Measurements from ENCODE around the gene TSPAN33.
"Not testable (repeated sequence)": the region's sequence is repeated elsewhere in the genome, so short reads cannot be mapped to it uniquely, and the experiment has no call there.

The TSPAN33 gene

GRCh38 chr7:129170441-129171021 is 26.0 kb downstream of the TSPAN33 start:
- H3K27ac ChIP-seq (replicated peaks; ENCODE audit: low read length): no peak overlapping the region
- H2BK5ac ChIP-seq (ENCODE audit: low read length): no peak overlapping the region
- no peak overlapping the region for H2AK5ac ChIP-seq (ENCODE audit: low read depth, low read length)
- H3K4me2 ChIP-seq (ENCODE audit: insufficient read depth, low read length, poor library complexity, severe bottlenecking): no peak overlapping the region
- peaks cover 0 to 2% of the 10 kb centered on the region in 2 donors for H3K36me3 ChIP-seq (replicated peaks in 1 of 2; ENCODE audit: control insufficient read depth in 2 of 2, insufficient read depth in 2 of 2, low read length in 2 of 2)
- peaks cover 0 to 10% of the 10 kb centered on the region in 2 donors for H3K4me1 ChIP-seq (ENCODE audit: control insufficient read depth in 2 of 2, insufficient read depth in 1 of 2, low read depth in 1 of 2, low read length in 2 of 2)
- no peak overlapping the region for H4K8ac ChIP-seq (ENCODE audit: low read depth, low read length)
- H2AFZ ChIP-seq (ENCODE audit: low read length): no peak overlapping the region
- no peak overlapping the region for H3K4me3 ChIP-seq (ENCODE audit: low read length in 2 of 2)
- H2BK15ac ChIP-seq (ENCODE audit: low read length): no peak overlapping the region
- no peaks in the 10 kb centered on the region for H3K79me1 ChIP-seq (ENCODE audit: low read depth, low read length)
- no peaks in the 10 kb centered on the region for H3K27me3 ChIP-seq (ENCODE audit: control insufficient read depth in 3 of 3, insufficient read depth in 3 of 3, low read depth in 1 of 3, low read length in 3 of 3)
- H3K9ac ChIP-seq (ENCODE audit: low read depth, low read length, poor library complexity): no peak overlapping the region
- no peak overlapping the region for H3K18ac ChIP-seq (ENCODE audit: low read length)
- WGBS, 2 donors (ENCODE audit: extremely low coverage in 2 of 2, insufficient read length in 2 of 2, insufficient replicate concordance in 1 of 2): no CpG with 5 or more reads among the region's 11 CpGs
- no peak overlapping the region for H3K4ac ChIP-seq (ENCODE audit: low read length)
- H3K14ac ChIP-seq (ENCODE audit: low read length): no peak overlapping the region
- H3K23ac ChIP-seq (ENCODE audit: low read depth, low read length, poor library complexity): no peak overlapping the region
- no peak overlapping the region for H4K91ac ChIP-seq (ENCODE audit: low read depth, low read length, poor library complexity)
- no peak overlapping the region for H2BK120ac ChIP-seq (ENCODE audit: low read depth, low read length)
- no peak for DNase-seq (ENCODE audit: low spot score)
- H2BK12ac ChIP-seq (ENCODE audit: low read length): no peak overlapping the region
- H3K9me3 ChIP-seq (replicated peaks in 1 of 2; ENCODE audit: control insufficient read depth in 2 of 2, insufficient read depth in 1 of 2, low read depth in 1 of 2, low read length in 2 of 2): peaks cover 0 to 3% of the 10 kb centered on the region in 2 donors

- not testable (repeated sequence) for H2AK5ac ChIP-seq (ENCODE audit: low read depth, low read length); H2BK120ac ChIP-seq (ENCODE audit: low read depth, low read length); DNase-seq (ENCODE audit: low spot score); H3K27ac ChIP-seq (replicated peaks; ENCODE audit: low read length); H4K91ac ChIP-seq (ENCODE audit: low read depth, low read length, poor library complexity); H3K27me3 ChIP-seq (ENCODE audit: control insufficient read depth in 3 of 3, insufficient read depth in 3 of 3, low read depth in 1 of 3, low read length in 3 of 3); H3K4ac ChIP-seq (ENCODE audit: low read length); H2BK12ac ChIP-seq (ENCODE audit: low read length); H2AFZ ChIP-seq (ENCODE audit: low read length); H3K18ac ChIP-seq (ENCODE audit: low read length); H3K4me2 ChIP-seq (ENCODE audit: insufficient read depth, low read length, poor library complexity, severe bottlenecking); H3K9ac ChIP-seq (ENCODE audit: low read depth, low read length, poor library complexity); H4K8ac ChIP-seq (ENCODE audit: low read depth, low read length); H3K23ac ChIP-seq (ENCODE audit: low read depth, low read length, poor library complexity); H3K4me3 ChIP-seq (ENCODE audit: low read length in 2 of 2); H3K14ac ChIP-seq (ENCODE audit: low read length); H2BK15ac ChIP-seq (ENCODE audit: low read length); H3K4me1 ChIP-seq (ENCODE audit: control insufficient read depth in 2 of 2, insufficient read depth in 1 of 2, low read depth in 1 of 2, low read length in 2 of 2); H2BK5ac ChIP-seq (ENCODE audit: low read length); H3K36me3 ChIP-seq (replicated peaks in 1 of 2; ENCODE audit: control insufficient read depth in 2 of 2, insufficient read depth in 2 of 2, low read length in 2 of 2); H3K9me3 ChIP-seq (replicated peaks in 1 of 2; ENCODE audit: control insufficient read depth in 2 of 2, insufficient read depth in 1 of 2, low read depth in 1 of 2, low read length in 2 of 2); H3K79me1 ChIP-seq (ENCODE audit: low read depth, low read length)
- no CpG with 5 or more reads among the region's 7 CpGs for WGBS, 2 donors (ENCODE audit: extremely low coverage in 2 of 2, insufficient read length in 2 of 2, insufficient replicate concordance in 1 of 2)
Observed at GRCh38 chr7:129173861-129174260, 29.4 kb downstream of the TSPAN33 start.

GRCh38 chr7:129176916-129177710 is 32.6 kb downstream of the TSPAN33 start:
- no peak overlapping the region for H2BK15ac ChIP-seq (ENCODE audit: low read length)
- no peak for DNase-seq (ENCODE audit: low spot score)
- no peak overlapping the region for H2BK120ac ChIP-seq (ENCODE audit: low read depth, low read length)
- no peak overlapping the region for H2BK12ac ChIP-seq (ENCODE audit: low read length)
- H4K8ac ChIP-seq (ENCODE audit: low read depth, low read length): no peak overlapping the region
- no peak overlapping the region for H4K91ac ChIP-seq (ENCODE audit: low read depth, low read length, poor library complexity)
- no peak overlapping the region for H3K18ac ChIP-seq (ENCODE audit: low read length)
- H3K4me3 ChIP-seq (ENCODE audit: low read length in 2 of 2): no peak overlapping the region
- H3K4ac ChIP-seq (ENCODE audit: low read length): no peak overlapping the region
- no peaks in the 10 kb centered on the region for H3K36me3 ChIP-seq (replicated peaks in 1 of 2; ENCODE audit: control insufficient read depth in 2 of 2, insufficient read depth in 2 of 2, low read length in 2 of 2)
- no peak overlapping the region for H2AK5ac ChIP-seq (ENCODE audit: low read depth, low read length)
- no CpG with 5 or more reads among the region's 11 CpGs for WGBS, 2 donors (ENCODE audit: extremely low coverage in 2 of 2, insufficient read length in 2 of 2, insufficient replicate concordance in 1 of 2)
- H3K23ac ChIP-seq (ENCODE audit: low read depth, low read length, poor library complexity): no peak overlapping the region
- no peak overlapping the region for H3K4me2 ChIP-seq (ENCODE audit: insufficient read depth, low read length, poor library complexity, severe bottlenecking)
- H2AFZ ChIP-seq (ENCODE audit: low read length): no peak overlapping the region
- no peak overlapping the region for H3K27ac ChIP-seq (replicated peaks; ENCODE audit: low read length)
- no peaks in the 10 kb centered on the region for H3K4me1 ChIP-seq (ENCODE audit: control insufficient read depth in 2 of 2, insufficient read depth in 1 of 2, low read depth in 1 of 2, low read length in 2 of 2)
- no peaks in the 10 kb centered on the region for H3K79me1 ChIP-seq (ENCODE audit: low read depth, low read length)
- peaks cover 0 to 3% of the 10 kb centered on the region in 2 donors for H3K9me3 ChIP-seq (replicated peaks in 1 of 2; ENCODE audit: control insufficient read depth in 2 of 2, insufficient read depth in 1 of 2, low read depth in 1 of 2, low read length in 2 of 2)
- no peak overlapping the region for H2BK5ac ChIP-seq (ENCODE audit: low read length)
- no peak overlapping the region for H3K14ac ChIP-seq (ENCODE audit: low read length)
- no peaks in the 10 kb centered on the region for H3K27me3 ChIP-seq (ENCODE audit: control insufficient read depth in 3 of 3, insufficient read depth in 3 of 3, low read depth in 1 of 3, low read length in 3 of 3)
- H3K9ac ChIP-seq (ENCODE audit: low read depth, low read length, poor library complexity): no peak overlapping the region

- no peak overlapping the region for H3K4me2 ChIP-seq (ENCODE audit: insufficient read depth, low read length, poor library complexity, severe bottlenecking)
- H3K4ac ChIP-seq (ENCODE audit: low read length): no peak overlapping the region
- no peak overlapping the region for H2AK5ac ChIP-seq (ENCODE audit: low read depth, low read length)
- H3K27ac ChIP-seq (replicated peaks; ENCODE audit: low read length): no peak overlapping the region
- H2AFZ ChIP-seq (ENCODE audit: low read length): no peak overlapping the region
- no CpG with 5 or more reads among the region's 6 CpGs for WGBS, 2 donors (ENCODE audit: extremely low coverage in 2 of 2, insufficient read length in 2 of 2, insufficient replicate concordance in 1 of 2)
- H3K23ac ChIP-seq (ENCODE audit: low read depth, low read length, poor library complexity): no peak overlapping the region
- no peak overlapping the region for H3K4me3 ChIP-seq (ENCODE audit: low read length in 2 of 2)
- no peak overlapping the region for H4K8ac ChIP-seq (ENCODE audit: low read depth, low read length)
- no peak overlapping the region for H3K14ac ChIP-seq (ENCODE audit: low read length)
- H3K18ac ChIP-seq (ENCODE audit: low read length): no peak overlapping the region
- H2BK5ac ChIP-seq (ENCODE audit: low read length): no peak overlapping the region
- H3K9ac ChIP-seq (ENCODE audit: low read depth, low read length, poor library complexity): no peak overlapping the region
- H3K79me1 ChIP-seq (ENCODE audit: low read depth, low read length): peaks cover 4% of the 10 kb centered on the region
- H2BK12ac ChIP-seq (ENCODE audit: low read length): no peak overlapping the region
- no peak overlapping the region for H4K91ac ChIP-seq (ENCODE audit: low read depth, low read length, poor library complexity)
- peaks cover 0 to 8% (median 0%) of the 10 kb centered on the region in 3 experiments for H3K27me3 ChIP-seq (ENCODE audit: control insufficient read depth in 3 of 3, insufficient read depth in 3 of 3, low read depth in 1 of 3, low read length in 3 of 3)
- no peaks in the 10 kb centered on the region for H3K36me3 ChIP-seq (replicated peaks in 1 of 2; ENCODE audit: control insufficient read depth in 2 of 2, insufficient read depth in 2 of 2, low read length in 2 of 2)
- H2BK120ac ChIP-seq (ENCODE audit: low read depth, low read length): no peak overlapping the region
- DNase-seq (ENCODE audit: low spot score): no peak
- no peaks in the 10 kb centered on the region for H3K9me3 ChIP-seq (replicated peaks in 1 of 2; ENCODE audit: control insufficient read depth in 2 of 2, insufficient read depth in 1 of 2, low read depth in 1 of 2, low read length in 2 of 2)
- H2BK15ac ChIP-seq (ENCODE audit: low read length): no peak overlapping the region
- H3K4me1 ChIP-seq (ENCODE audit: control insufficient read depth in 2 of 2, insufficient read depth in 1 of 2, low read depth in 1 of 2, low read length in 2 of 2): peaks cover 6% of the 10 kb centered on the region in 2 donors
Observed at GRCh38 chr7:129184981-129185670, 40.6 kb downstream of the TSPAN33 start.

All from neuronal stem cell (in vitro differentiated cells).